Measurements from ENCODE around the gene SPATA45. TPM values are rescaled to one million over a fixed set of nuclear protein-coding genes. Genes with fewer than 3 reads are reported as not detected.

Gene SPATA45
- total and polyA plus RNA-seq, 2 donors (not counting 1 experiment from before 2014, with no cell fraction given): 0.44 to 0.83 TPM

DNA sequence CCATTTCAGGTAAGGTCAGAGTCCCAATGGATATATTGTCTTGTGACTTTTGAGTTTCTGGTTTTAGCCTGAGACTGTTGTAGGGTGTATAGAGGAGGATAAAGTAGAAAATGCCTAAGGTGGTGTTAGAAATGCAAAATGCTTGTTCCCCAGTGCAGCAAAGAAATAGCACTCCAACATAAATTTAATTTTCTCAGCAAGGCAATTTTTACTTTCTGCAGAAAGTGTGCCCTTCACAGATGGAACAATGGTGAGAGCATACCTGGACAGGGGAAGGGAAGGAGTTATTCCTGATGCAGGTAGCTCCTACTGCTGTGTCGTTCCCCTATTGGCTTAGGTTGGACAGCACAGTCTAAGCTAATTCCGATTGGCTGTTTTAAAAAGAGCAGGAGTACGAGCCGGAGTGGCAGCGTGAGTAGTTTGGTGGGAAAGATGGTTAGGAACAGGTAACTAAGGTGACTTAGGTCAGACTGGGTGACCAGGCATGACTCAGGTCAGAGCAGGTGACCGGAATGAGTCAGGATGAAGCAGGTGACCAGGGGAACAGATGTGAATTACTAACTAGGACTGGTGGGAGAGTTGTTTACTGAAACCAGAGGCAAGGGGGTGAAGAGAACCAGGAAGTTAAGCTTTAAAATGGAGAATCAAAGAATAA is 21.5 kb downstream of the SPATA45 start:
- no peaks in the 10 kb centered on the region for H3K36me3 ChIP-seq (ENCODE audit: control insufficient read depth, insufficient read depth, low read length)
- no peaks in the 10 kb centered on the region for H3K79me2 ChIP-seq (ENCODE audit: control insufficient read depth, insufficient read depth, low read length)
- no peak overlapping the region for H3K4me2 ChIP-seq (ENCODE audit: extremely low read depth, insufficient read depth, low read length)
- no peak for DNase-seq (ENCODE audit: low read depth in 2 of 2)
- no peak overlapping the region for H3K9ac ChIP-seq (ENCODE audit: insufficient read depth, low read length)
- no peak overlapping the region for H3K27ac ChIP-seq (ENCODE audit: insufficient read depth, low read length)
- H4K20me1 ChIP-seq (ENCODE audit: control insufficient read depth, extremely low read depth, insufficient read depth, low read length): no peaks in the 10 kb centered on the region
- no peak overlapping the region for H2AFZ ChIP-seq (ENCODE audit: low read length)
- no peaks in the 10 kb centered on the region for H3K4me1 ChIP-seq (ENCODE audit: control insufficient read depth, extremely low read depth, insufficient read depth, low read length)
- H3K4me3 ChIP-seq (replicated peaks in 1 of 4; ENCODE audit: control extremely low read depth in 1 of 4, insufficient read depth in 1 of 4, low read depth in 3 of 4, low read length in 4 of 4): no peak overlapping the region
- no peaks in the 10 kb centered on the region for H3K9me3 ChIP-seq (ENCODE audit: control insufficient read depth, insufficient read depth, low read depth, low read length)
- no peaks in the 10 kb centered on the region for H3K27me3 ChIP-seq (ENCODE audit: control insufficient read depth, insufficient read depth, low read length)
- TF ChIP-seq, protein P1, sequence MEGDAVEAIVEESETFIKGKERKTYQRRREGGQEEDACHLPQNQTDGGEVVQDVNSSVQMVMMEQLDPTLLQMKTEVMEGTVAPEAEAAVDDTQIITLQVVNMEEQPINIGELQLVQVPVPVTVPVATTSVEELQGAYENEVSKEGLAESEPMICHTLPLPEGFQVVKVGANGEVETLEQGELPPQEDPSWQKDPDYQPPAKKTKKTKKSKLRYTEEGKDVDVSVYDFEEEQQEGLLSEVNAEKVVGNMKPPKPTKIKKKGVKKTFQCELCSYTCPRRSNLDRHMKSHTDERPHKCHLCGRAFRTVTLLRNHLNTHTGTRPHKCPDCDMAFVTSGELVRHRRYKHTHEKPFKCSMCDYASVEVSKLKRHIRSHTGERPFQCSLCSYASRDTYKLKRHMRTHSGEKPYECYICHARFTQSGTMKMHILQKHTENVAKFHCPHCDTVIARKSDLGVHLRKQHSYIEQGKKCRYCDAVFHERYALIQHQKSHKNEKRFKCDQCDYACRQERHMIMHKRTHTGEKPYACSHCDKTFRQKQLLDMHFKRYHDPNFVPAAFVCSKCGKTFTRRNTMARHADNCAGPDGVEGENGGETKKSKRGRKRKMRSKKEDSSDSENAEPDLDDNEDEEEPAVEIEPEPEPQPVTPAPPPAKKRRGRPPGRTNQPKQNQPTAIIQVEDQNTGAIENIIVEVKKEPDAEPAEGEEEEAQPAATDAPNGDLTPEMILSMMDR (conservative IDR thresholded peaks at IDR 0.05 in 1 of 2, IDR thresholded peaks at IDR 0.05 in 1 of 2; ENCODE audit: low read depth in 1 of 2, low read length in 2 of 2): no peak
- no peak for TF ChIP-seq EZH2 (IDR thresholded peaks at IDR 0.05; ENCODE audit: low read length, missing control alignments)

DNA sequence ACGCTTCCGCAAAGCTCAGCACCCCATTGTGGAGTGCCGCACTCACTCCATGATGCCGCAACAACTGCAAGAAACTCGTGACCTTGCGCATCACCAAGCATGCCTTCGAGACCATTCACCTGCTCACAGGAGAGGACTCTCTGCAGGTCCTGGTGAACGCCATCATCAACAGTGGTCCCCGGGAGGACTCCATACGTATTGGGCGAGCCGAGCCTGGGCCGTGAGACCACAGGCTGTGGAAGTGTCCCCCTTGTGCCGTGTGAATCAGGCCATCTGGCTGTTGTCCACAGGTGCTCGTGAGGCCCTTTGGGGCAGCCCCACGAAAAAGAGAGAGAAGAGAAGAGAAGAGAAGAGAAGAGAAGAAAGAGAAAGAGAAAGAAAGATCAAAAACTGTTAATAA is 23.2 kb downstream of the SPATA45 start:
- H3K4me2 ChIP-seq (ENCODE audit: extremely low read depth, insufficient read depth, low read length): no peak overlapping the region
- DNase-seq (ENCODE audit: low read depth in 2 of 2): no peak
- H3K79me2 ChIP-seq (ENCODE audit: control insufficient read depth, insufficient read depth, low read length): no peaks in the 10 kb centered on the region
- H3K9me3 ChIP-seq (ENCODE audit: control insufficient read depth, insufficient read depth, low read depth, low read length): no peaks in the 10 kb centered on the region
- no peaks in the 10 kb centered on the region for H4K20me1 ChIP-seq (ENCODE audit: control insufficient read depth, extremely low read depth, insufficient read depth, low read length)
- TF ChIP-seq, protein P1 (conservative IDR thresholded peaks at IDR 0.05 in 1 of 2, IDR thresholded peaks at IDR 0.05 in 1 of 2; ENCODE audit: low read depth in 1 of 2, low read length in 2 of 2): no peak
- no peak for TF ChIP-seq EZH2 (IDR thresholded peaks at IDR 0.05; ENCODE audit: low read length, missing control alignments)
- no peak overlapping the region for H3K4me3 ChIP-seq (replicated peaks in 1 of 4; ENCODE audit: control extremely low read depth in 1 of 4, insufficient read depth in 1 of 4, low read depth in 3 of 4, low read length in 4 of 4)
- no peaks in the 10 kb centered on the region for H3K36me3 ChIP-seq (ENCODE audit: control insufficient read depth, insufficient read depth, low read length)
- H3K4me1 ChIP-seq (ENCODE audit: control insufficient read depth, extremely low read depth, insufficient read depth, low read length): no peaks in the 10 kb centered on the region
- H3K9ac ChIP-seq (ENCODE audit: insufficient read depth, low read length): no peak overlapping the region
- H3K27me3 ChIP-seq (ENCODE audit: control insufficient read depth, insufficient read depth, low read length): no peaks in the 10 kb centered on the region
- no peak overlapping the region for H2AFZ ChIP-seq (ENCODE audit: low read length)
- H3K27ac ChIP-seq (ENCODE audit: insufficient read depth, low read length): no peak overlapping the region

DNA sequence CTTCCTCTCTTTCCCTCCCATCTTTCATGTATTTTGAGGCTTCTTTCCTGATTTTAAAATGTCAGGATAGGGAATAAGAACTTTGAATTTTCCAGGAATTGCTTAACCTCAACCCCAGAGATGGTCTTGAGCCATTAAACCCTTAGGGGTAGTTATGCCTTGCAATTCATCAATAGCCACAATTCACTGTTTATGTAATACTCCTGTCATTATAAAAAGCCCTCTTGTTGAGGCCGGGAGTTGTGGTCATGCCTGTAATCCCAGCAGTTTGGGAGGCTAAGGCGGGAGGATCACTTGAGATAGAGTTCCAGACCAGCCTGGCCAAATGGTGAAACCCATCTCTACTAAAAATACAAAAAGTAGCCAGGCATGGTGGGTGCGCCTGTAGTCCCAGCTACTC is 24.5 kb downstream of the SPATA45 start:
- H3K4me1 ChIP-seq (ENCODE audit: control insufficient read depth, extremely low read depth, insufficient read depth, low read length): no peaks in the 10 kb centered on the region
- no peaks in the 10 kb centered on the region for H3K27me3 ChIP-seq (ENCODE audit: control insufficient read depth, insufficient read depth, low read length)
- no peaks in the 10 kb centered on the region for H4K20me1 ChIP-seq (ENCODE audit: control insufficient read depth, extremely low read depth, insufficient read depth, low read length)
- TF ChIP-seq EZH2 (IDR thresholded peaks at IDR 0.05; ENCODE audit: low read length, missing control alignments): no peak
- TF ChIP-seq, protein P1 (conservative IDR thresholded peaks at IDR 0.05 in 1 of 2, IDR thresholded peaks at IDR 0.05 in 1 of 2; ENCODE audit: low read depth in 1 of 2, low read length in 2 of 2): no peak
- H2AFZ ChIP-seq (ENCODE audit: low read length): no peak overlapping the region
- H3K4me3 ChIP-seq (replicated peaks in 1 of 4; ENCODE audit: control extremely low read depth in 1 of 4, insufficient read depth in 1 of 4, low read depth in 3 of 4, low read length in 4 of 4): no peak overlapping the region
- H3K9me3 ChIP-seq (ENCODE audit: control insufficient read depth, insufficient read depth, low read depth, low read length): no peaks in the 10 kb centered on the region
- H3K36me3 ChIP-seq (ENCODE audit: control insufficient read depth, insufficient read depth, low read length): no peaks in the 10 kb centered on the region
- no peaks in the 10 kb centered on the region for H3K79me2 ChIP-seq (ENCODE audit: control insufficient read depth, insufficient read depth, low read length)
- H3K9ac ChIP-seq (ENCODE audit: insufficient read depth, low read length): no peak overlapping the region
- H3K4me2 ChIP-seq (ENCODE audit: extremely low read depth, insufficient read depth, low read length): no peak overlapping the region
- H3K27ac ChIP-seq (ENCODE audit: insufficient read depth, low read length): no peak overlapping the region
- DNase-seq (ENCODE audit: low read depth in 2 of 2): no peak
